Thoracic aorta (tissue), 2 donors: ENCODE results near the gene SLC6A16. TPM values are rescaled to one million over a fixed set of nuclear protein-coding genes. Genes with fewer than 3 reads are reported as not detected.

Experiments
- ATAC-seq: fragments of 150-250 bp; one replicate; pipeline ENCODE4 v1.8.0; 2017; ENCODE audit warnings: low read depth; ENCODE audit not compliant: insufficient number of reproducible peaks, low FRiP score
- DNase-seq: peaks from one replicate; pipeline ENCODE4 v3.0.0-alpha.2; 2020; ENCODE audit warnings: low spot score
- H3K27ac ChIP-seq, 2 donors: fragments of 200-600 bp; sonication (generic); 1 replicate in 1 of 2; 2 replicates in 1 of 2; pipeline ENCODE4 v1.5.1; 2016; ENCODE audit warnings: mild to moderate bottlenecking in 2 of 2, moderate library complexity in 2 of 2
- H3K27me3 ChIP-seq: fragments of 200-600 bp; sonication (generic); replicated peaks from 2 replicates; pipeline ENCODE4 v1.6.0; 2016; ENCODE audit warnings: mild to moderate bottlenecking; ENCODE audit not compliant: insufficient read depth
- H3K36me3 ChIP-seq: fragments of 200-600 bp; sonication (generic); one replicate; pipeline ENCODE4 v1.5.1; 2016
- H3K4me1 ChIP-seq, 2 donors: fragments of 200-600 bp; sonication (generic); 1 replicate in 1 of 2; 2 replicates in 1 of 2; pipeline versions ENCODE4 v1.5.1 to v1.6.0; 2016; ENCODE audit warnings: low read depth in 2 of 2, mild to moderate bottlenecking in 1 of 2; ENCODE audit not compliant: control insufficient read depth in 1 of 2
- H3K4me3 ChIP-seq: fragments of 200-600 bp; sonication (generic); 2 replicates; pipeline ENCODE4 v1.5.1; 2016; ENCODE audit warnings: mild to moderate bottlenecking
- H3K9me3 ChIP-seq: fragments of 200-600 bp; sonication (generic); 2 replicates; pipeline ENCODE4 v1.5.1; 2016
- total RNA-seq, 2 donors: library from RNA; depleted of rRNA; stranded (reverse); fragments of >200 nt; gene quantifications; one replicate each; pipeline versions ENCODE4 v1.1.0 to v1.2.3, GENCODE V29; 2016
- TF ChIP-seq, protein P1 (sequence below): fragments of 200-600 bp; sonication (generic); IDR thresholded peaks from one replicate; pipeline ENCODE4 v1.5.1; 2019; ENCODE audit warnings: antibody characterized with exemption

Gene SLC6A16
- total RNA-seq, 2 donors from 2014 or later: 2.4 to 2.8 TPM

GRCh38 chr19:49243129-49243528 is 81.9 kb downstream of the SLC6A16 start:
- ATAC-seq (no peak), DNase-seq (no peak)
- no peaks in the 10 kb centered on the region for H3K9me3 ChIP-seq
- H3K4me1 ChIP-seq: no peaks in the 10 kb centered on the region
- no peaks in the 10 kb centered on the region for H3K27me3 ChIP-seq
- TF ChIP-seq, protein P1, sequence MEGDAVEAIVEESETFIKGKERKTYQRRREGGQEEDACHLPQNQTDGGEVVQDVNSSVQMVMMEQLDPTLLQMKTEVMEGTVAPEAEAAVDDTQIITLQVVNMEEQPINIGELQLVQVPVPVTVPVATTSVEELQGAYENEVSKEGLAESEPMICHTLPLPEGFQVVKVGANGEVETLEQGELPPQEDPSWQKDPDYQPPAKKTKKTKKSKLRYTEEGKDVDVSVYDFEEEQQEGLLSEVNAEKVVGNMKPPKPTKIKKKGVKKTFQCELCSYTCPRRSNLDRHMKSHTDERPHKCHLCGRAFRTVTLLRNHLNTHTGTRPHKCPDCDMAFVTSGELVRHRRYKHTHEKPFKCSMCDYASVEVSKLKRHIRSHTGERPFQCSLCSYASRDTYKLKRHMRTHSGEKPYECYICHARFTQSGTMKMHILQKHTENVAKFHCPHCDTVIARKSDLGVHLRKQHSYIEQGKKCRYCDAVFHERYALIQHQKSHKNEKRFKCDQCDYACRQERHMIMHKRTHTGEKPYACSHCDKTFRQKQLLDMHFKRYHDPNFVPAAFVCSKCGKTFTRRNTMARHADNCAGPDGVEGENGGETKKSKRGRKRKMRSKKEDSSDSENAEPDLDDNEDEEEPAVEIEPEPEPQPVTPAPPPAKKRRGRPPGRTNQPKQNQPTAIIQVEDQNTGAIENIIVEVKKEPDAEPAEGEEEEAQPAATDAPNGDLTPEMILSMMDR: no peak
- H3K27ac ChIP-seq: no peak overlapping the region
- no peaks in the 10 kb centered on the region for H3K36me3 ChIP-seq
- H3K4me3 ChIP-seq: no peak overlapping the region

DNA sequence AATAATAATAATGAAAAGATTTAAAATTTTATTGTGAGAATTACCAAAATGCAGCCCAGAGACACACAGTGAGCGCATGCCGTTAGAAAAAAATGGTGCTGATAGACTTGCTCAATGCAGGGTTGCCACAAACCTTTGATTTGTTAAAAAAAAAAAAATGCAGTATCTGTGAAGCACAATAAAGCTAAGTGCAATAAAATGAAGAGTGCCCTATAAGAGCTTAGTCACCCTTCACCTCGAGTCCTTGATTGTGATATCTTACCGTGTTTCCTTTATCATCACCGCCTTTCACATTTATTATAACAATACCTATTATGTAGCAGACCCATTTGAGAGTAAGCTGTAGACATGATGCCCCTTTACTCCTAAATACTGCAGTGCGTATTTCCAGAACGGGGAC is 83.2 kb downstream of the SLC6A16 start:
- no peaks in the 10 kb centered on the region for H3K27me3 ChIP-seq
- no peaks in the 10 kb centered on the region for H3K36me3 ChIP-seq
- H3K27ac ChIP-seq: no peak overlapping the region
- no peaks in the 10 kb centered on the region for H3K4me1 ChIP-seq
- H3K4me3 ChIP-seq: no peak overlapping the region
- DNase-seq: no peak
- H3K9me3 ChIP-seq: no peaks in the 10 kb centered on the region
- no peak for ATAC-seq
- TF ChIP-seq, protein P1: no peak

Other genes with a start within 250 kb of the SLC6A16 start
- 100 to 1,000 TPM; 339 to 438 TPM for gene SNRNP70, start 239.7 kb downstream of the SLC6A16 start, total RNA-seq
- 10 to 100 TPM in 1 of 2 donors, not detected in 1; 19.8 TPM for gene LIN7B, start 210.8 kb downstream of the SLC6A16 start, total RNA-seq
- gene C19orf73, start 206.0 kb downstream of the SLC6A16 start, total RNA-seq: not detected
- 1 to 10 TPM; 2.7 to 5.0 TPM for gene PPFIA3, start 205.6 kb downstream of the SLC6A16 start, total RNA-seq
- 1 to 10 TPM; 2.2 to 6.5 TPM for gene HRC, start 169.8 kb downstream of the SLC6A16 start, total RNA-seq
- gene TRPM4, start 167.4 kb downstream of the SLC6A16 start, total RNA-seq: 10 to 100 TPM; 48.3 to 65.9 TPM
- 10 to 100 TPM; 29.8 to 33.0 TPM for gene CD37, start 10.2 kb upstream of the SLC6A16 start, total RNA-seq
- gene TEAD2, start 37.2 kb upstream of the SLC6A16 start, total RNA-seq: 10 to 100 TPM; 26.4 to 41.3 TPM
- gene DKKL1, start 38.7 kb upstream of the SLC6A16 start, total RNA-seq: under 1 TPM in 1 of 2 donors, not detected in 1; 0.95 TPM
- not detected for gene KASH5, start 63.1 kb upstream of the SLC6A16 start, total RNA-seq
- gene PTH2, start 98.2 kb upstream of the SLC6A16 start, total RNA-seq: not detected
- gene GFY, start 100.2 kb upstream of the SLC6A16 start, total RNA-seq: not detected
- gene SLC17A7, start 116.3 kb upstream of the SLC6A16 start, total RNA-seq: 1 to 10 TPM in 1 of 2 donors, under 1 TPM in 1; 0.54 to 2.8 TPM
- gene PIH1D1, start 126.6 kb upstream of the SLC6A16 start, total RNA-seq: 10 to 100 TPM; 60.2 to 95.4 TPM
- gene ALDH16A1, start 128.0 kb upstream of the SLC6A16 start, total RNA-seq: 10 to 100 TPM; 21.8 to 29.8 TPM
- gene FLT3LG, start 149.0 kb upstream of the SLC6A16 start, total RNA-seq: 1 to 10 TPM; 4.7 to 5.6 TPM
- gene RPL13A, start 162.4 kb upstream of the SLC6A16 start, total RNA-seq: 1,000 to 10,000 TPM in 1 of 2 donors, 100 to 1,000 TPM in 1; 996 to 1,451 TPM
- gene RPS11, start 171.2 kb upstream of the SLC6A16 start, total RNA-seq: 1,000 to 10,000 TPM; 1,371 to 2,401 TPM
- gene FCGRT, start 187.5 kb upstream of the SLC6A16 start, total RNA-seq: 100 to 1,000 TPM; 172 to 304 TPM
- gene RCN3, start 202.8 kb upstream of the SLC6A16 start, total RNA-seq: 100 to 1,000 TPM in 1 of 2 donors, 10 to 100 TPM in 1; 65.3 to 111 TPM